Prostate gland (tissue), 2 donors: ENCODE results near the gene STAMBP. TPM values are rescaled to one million over a fixed set of nuclear protein-coding genes. Genes with fewer than 3 reads are reported as not detected.

Experiments
- DNase-seq: peaks from one replicate; pipeline ENCODE4 v3.0.0-alpha.2; 2019; ENCODE audit warnings: low spot score
- H3K27ac ChIP-seq, 2 donors: fragments of 200-600 bp; sonication (generic); 2 replicates each; pipeline ENCODE4 v1.5.1; 2017 to 2019
- H3K27me3 ChIP-seq: fragments of 200-600 bp; sonication (generic); replicated peaks from 2 replicates; pipeline ENCODE4 v1.5.1; 2019; ENCODE audit not compliant: insufficient read depth
- H3K36me3 ChIP-seq, 2 donors: fragments of 200-600 bp; sonication (generic); 1 replicate in 1 of 2; 2 replicates in 1 of 2; pipeline versions ENCODE4 v1.5.1 to v1.8.1; 2017 to 2019
- H3K4me1 ChIP-seq: fragments of 200-600 bp; sonication (generic); replicated peaks from 2 replicates; pipeline ENCODE4 v1.5.1; 2019
- H3K4me3 ChIP-seq, 2 donors: fragments of 200-600 bp; sonication (generic); 2 replicates each; pipeline ENCODE4 v1.5.1; 2017 to 2019
- H3K9me3 ChIP-seq: fragments of 200-600 bp; sonication (generic); 2 replicates; pipeline ENCODE4 v1.5.1; 2017
- POLR2A ChIP-seq: fragments of 450-650 bp; IDR thresholded peaks from one replicate; pipeline ENCODE4 v1.6.1; 2016; ENCODE audit warnings: antibody characterized with exemption, mild to moderate bottlenecking
- POLR2AphosphoS5 ChIP-seq: sonication (generic); formaldehyde crosslinking; IDR thresholded peaks from one replicate; pipeline ENCODE4 v1.6.1; 2017; ENCODE audit warnings: antibody characterized with exemption
- WGBS: methylation state at CpG from one replicate; pipeline ENCODE4 v1.1.5; 2018; 5-methylcytosine and 5-hydroxymethylcytosine counted together
- intact Hi-C: fragments of 100-400 bp; cut with DNase I; formaldehyde crosslinking; loops from one replicate; pipeline ENCODE4 v1.14.2; 2022
- total RNA-seq, 2 donors: library from RNA; depleted of rRNA; stranded (reverse); fragments of >200 nt; gene quantifications; one replicate each; pipeline ENCODE4 v1.1.0, GENCODE V29; 2016
- TF ChIP-seq, protein P1 (sequence below), 4 experiments: fragments of 200-600 bp in 2 of 4; fragments of 450-650 bp in 2 of 4; sonication (generic) in 2 of 4; IDR thresholded peaks; 1 replicate in 3 of 4; 2 replicates in 1 of 4; pipeline ENCODE4 v1.5.1; 2016 to 2019; ENCODE audit warnings: antibody characterized with exemption in 4 of 4, mild to moderate bottlenecking in 2 of 4, moderate library complexity in 2 of 4

The STAMBP gene
- total RNA-seq, 2 donors from 2014 or later: 45.9 to 56.6 TPM

DNA sequence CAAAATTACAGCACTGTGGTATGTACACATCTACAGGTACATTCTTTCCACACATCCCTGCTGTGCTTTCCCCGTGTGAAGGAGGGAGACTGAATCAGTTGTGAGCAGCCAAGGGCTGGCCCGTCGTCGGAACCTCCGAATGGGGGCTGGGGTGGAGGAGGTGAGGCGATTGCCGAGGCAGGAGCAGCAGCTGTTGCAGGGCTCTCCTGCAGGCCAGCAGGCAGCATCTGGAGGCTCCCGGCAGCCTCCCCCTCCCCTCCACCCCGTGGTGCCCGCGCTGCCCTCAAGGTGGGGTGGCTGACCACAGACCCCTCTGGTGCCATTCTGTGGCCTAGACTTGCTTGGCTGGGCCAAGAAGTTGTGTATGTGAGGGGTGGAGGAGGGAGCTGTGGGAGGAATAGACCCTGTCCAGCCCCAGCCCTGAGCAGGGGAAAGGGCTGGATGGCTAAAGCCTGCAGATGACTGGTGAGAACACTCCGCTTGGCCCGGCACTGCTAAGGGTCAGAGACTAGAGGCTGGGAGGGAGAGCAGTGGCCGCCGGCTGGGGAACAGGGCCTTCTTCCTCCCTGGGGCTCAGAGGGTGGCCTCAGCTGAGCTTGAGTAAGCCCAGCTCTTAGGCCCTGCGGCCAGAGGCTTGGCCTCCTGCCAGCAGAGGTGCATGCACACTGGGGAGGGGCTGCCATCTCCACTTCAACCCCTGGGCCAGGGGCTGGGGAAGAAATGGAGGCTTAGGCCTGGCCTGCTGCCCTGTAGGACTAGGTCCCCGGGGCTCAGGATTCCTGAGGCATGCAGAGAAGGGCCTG is 7.6 kb downstream of the STAMBP start:
- Histone ChIP-seq H3K4me3 (no peak overlapping the region), H3K4me1 (peaks cover 3% of the 10 kb centered on the region), H3K27ac (peak overlapping the region; percentile 13 to 41), H3K36me3 (no peaks in the 10 kb centered on the region), H3K27me3 (no peaks in the 10 kb centered on the region), H3K9me3 (no peaks in the 10 kb centered on the region)
- DNase-seq: no peak
- intact Hi-C loops: loop anchor here (5.0 kb wide), 3 partner anchors 36 to 151 kb away; partner anchors contain the start of gene ACTG2
- TF ChIP-seq, protein P1, sequence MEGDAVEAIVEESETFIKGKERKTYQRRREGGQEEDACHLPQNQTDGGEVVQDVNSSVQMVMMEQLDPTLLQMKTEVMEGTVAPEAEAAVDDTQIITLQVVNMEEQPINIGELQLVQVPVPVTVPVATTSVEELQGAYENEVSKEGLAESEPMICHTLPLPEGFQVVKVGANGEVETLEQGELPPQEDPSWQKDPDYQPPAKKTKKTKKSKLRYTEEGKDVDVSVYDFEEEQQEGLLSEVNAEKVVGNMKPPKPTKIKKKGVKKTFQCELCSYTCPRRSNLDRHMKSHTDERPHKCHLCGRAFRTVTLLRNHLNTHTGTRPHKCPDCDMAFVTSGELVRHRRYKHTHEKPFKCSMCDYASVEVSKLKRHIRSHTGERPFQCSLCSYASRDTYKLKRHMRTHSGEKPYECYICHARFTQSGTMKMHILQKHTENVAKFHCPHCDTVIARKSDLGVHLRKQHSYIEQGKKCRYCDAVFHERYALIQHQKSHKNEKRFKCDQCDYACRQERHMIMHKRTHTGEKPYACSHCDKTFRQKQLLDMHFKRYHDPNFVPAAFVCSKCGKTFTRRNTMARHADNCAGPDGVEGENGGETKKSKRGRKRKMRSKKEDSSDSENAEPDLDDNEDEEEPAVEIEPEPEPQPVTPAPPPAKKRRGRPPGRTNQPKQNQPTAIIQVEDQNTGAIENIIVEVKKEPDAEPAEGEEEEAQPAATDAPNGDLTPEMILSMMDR (IDR thresholded peaks at IDR 0.05): no peak
- no peak for TF ChIP-seq POLR2A
- TF ChIP-seq POLR2AphosphoS5: no peak
- 72% methylated on average over 16 of the region's 17 CpGs for WGBS

DNA sequence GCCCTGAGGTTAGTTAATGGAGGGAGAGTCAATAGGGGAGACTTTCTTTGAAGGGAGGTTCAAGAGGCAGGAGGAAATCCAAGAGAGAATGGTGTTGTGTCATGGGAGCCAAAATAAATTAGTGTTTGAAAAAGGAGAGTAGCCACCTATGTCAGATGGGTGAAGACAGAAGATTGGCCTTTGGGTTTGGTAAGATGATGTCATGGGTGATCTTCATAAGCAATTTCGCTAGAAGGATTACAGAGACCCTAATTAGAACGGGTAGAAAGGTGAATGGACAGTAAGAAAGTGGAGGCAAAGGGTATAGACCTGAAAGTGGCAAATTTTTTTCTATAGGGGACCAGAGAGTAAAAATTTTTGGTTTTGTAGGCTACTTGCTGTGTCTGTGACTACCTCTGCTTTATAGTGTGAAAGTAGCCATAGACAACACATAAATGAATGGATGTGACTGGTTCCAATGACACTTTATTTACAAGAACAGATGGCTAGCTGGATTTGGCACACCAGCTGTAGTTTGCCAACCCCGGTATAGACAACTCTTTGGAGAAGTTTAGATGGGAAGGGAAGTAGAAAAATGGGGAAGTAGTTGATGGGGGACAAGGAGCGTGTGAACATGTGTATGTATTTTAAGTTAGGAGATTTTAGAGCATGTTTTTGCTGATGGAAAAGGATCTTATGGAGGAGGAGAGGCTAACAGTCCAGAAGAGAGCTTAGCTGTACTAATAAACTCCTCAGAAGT is 9.3 kb downstream of the STAMBP start:
- H3K36me3 ChIP-seq: no peaks in the 10 kb centered on the region
- H3K9me3 ChIP-seq: no peaks in the 10 kb centered on the region
- WGBS: 76% methylated on average over 4 of the region's 4 CpGs
- H3K27me3 ChIP-seq: no peaks in the 10 kb centered on the region
- H3K27ac ChIP-seq: peak overlapping the region; percentile 55 to 67
- no peak overlapping the region for H3K4me3 ChIP-seq
- TF ChIP-seq POLR2AphosphoS5: no peak
- TF ChIP-seq, protein P1 (IDR thresholded peaks at IDR 0.05): no peak
- no peak for TF ChIP-seq POLR2A
- H3K4me1 ChIP-seq: peaks cover 7% of the 10 kb centered on the region
- DNase-seq: no peak
- intact Hi-C loops: loop anchor here (5.0 kb wide), 3 partner anchors 34 to 149 kb away; partner anchors contain the start of gene ACTG2

DNA sequence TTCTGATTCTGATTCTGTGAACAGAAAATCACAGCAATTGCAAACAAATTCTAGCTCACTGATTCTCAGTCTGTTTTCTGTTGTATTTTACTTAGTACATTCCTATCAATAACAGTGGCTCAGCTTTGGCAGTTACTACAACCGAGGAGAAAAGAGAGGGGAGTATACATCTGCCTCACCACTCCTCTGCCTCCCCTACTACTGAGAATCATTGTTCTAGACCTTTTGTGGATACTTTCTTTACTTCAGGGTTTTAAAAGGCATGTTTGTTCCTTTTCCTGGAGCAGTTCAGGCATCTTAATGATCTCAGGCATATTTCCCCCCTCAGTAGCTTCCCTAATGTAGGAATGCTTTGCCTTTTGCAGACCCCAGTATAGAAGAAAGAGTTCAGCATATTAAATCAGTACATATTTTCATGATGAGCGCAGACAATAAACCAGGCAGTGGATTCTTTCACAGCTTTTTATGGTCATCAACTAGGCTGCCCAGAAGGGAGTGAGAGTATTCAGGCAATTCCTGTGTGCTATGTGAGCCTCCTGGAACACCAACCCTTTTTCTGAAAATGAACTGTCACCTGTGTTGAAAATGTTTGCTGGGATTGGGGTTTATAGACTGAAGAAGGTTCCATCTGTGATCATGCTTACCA is 10.3 kb downstream of the STAMBP start:
- TF ChIP-seq POLR2AphosphoS5: peak; percentile 27
- TF ChIP-seq, protein P1 (IDR thresholded peaks at IDR 0.05): no peak
- no peak overlapping the region for H3K4me3 ChIP-seq
- H3K27me3 ChIP-seq: no peaks in the 10 kb centered on the region
- H3K36me3 ChIP-seq: no peaks in the 10 kb centered on the region
- H3K4me1 ChIP-seq: peaks cover 7% of the 10 kb centered on the region
- intact Hi-C loops: loop anchor here (5.0 kb wide), 3 partner anchors 33 to 148 kb away; partner anchors contain the start of gene ACTG2
- DNase-seq: no peak
- H3K9me3 ChIP-seq: no peaks in the 10 kb centered on the region
- WGBS: 32% methylated on average over 2 of the region's 2 CpGs
- H3K27ac ChIP-seq: peak overlapping the region; percentile 55 to 67

DNA sequence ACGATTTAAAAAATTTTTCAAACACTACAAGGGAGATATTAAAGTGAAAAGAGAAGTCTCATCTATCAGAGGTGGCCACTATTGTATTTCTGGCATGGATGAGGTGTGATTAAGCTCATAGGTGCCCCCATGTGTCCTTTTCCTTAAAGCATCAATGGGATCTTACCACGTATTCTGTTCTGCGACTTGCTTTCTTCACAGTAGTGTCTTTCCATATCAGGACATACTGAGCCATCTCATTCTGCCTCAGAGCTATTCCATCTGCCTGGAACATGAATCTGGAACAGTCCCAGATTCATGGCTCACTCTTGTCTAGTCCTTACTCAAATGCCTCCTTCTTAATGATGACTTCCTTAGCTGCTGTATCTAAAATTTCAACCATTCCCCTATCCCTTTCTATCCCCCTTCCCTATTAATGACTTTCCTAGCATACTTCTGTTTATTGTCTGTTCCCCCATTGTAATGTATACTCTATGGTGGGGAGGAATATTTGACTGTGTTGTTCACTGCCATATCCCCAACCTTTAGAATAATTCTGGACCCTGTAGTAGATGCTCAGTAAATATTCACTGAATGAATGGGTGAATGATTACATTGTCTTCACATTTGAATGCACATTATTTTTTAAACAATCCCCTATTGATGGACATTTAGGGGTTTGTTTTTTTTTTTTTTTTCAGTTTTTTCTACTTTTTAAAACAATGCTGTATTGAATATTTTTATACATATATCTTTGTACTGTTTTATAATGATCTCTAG is 11.1 kb downstream of the STAMBP start:
- 45% methylated on average over 3 of the region's 3 CpGs for WGBS
- H3K36me3 ChIP-seq: no peaks in the 10 kb centered on the region

More for the DNA sequence above, 11.1 kb downstream of the STAMBP start:
- no peak overlapping the region for H3K4me3 ChIP-seq
- peak overlapping the region; percentile 55 to 67 for H3K27ac ChIP-seq
- no peaks in the 10 kb centered on the region for H3K9me3 ChIP-seq
- DNase-seq: no peak
- TF ChIP-seq, protein P1 (IDR thresholded peaks at IDR 0.05): no peak
- TF ChIP-seq POLR2A (no peak), POLR2AphosphoS5 (no peak)
- no peaks in the 10 kb centered on the region for H3K27me3 ChIP-seq
- H3K4me1 ChIP-seq: peaks cover 7% of the 10 kb centered on the region
- intact Hi-C loops: loop anchor here (5.0 kb wide), 3 partner anchors 32 to 147 kb away; partner anchors contain the start of gene ACTG2
